Measurements from ENCODE around the gene RAP1A. TPM values are rescaled to one million over a fixed set of nuclear protein-coding genes. Genes with fewer than 3 reads are reported as not detected.

The RAP1A gene
- total RNA-seq, 1 experiment from 2014 or later: 37.1 TPM

- Histone ChIP-seq H3K27me3 (ENCODE audit: control insufficient read depth, insufficient read depth, low read length) (no peaks in the 10 kb centered on the region), H3K36me3 (ENCODE audit: control insufficient read depth, insufficient read depth, low read length) (no peaks in the 10 kb centered on the region), H3K4me1 (ENCODE audit: control insufficient read depth, insufficient read depth, low read length) (peaks cover 2% of the 10 kb centered on the region; the same call in 1 of the 2 replicates), H3K4me3 (ENCODE audit: low read depth in 2 of 2, low read length in 2 of 2) (no peak overlapping the region), H3K9me3 (ENCODE audit: control insufficient read depth, insufficient read depth, low read depth, low read length) (no peaks in the 10 kb centered on the region), H3K27ac (ENCODE audit: low read length) (no peak overlapping the region)
- DNase-seq (ENCODE audit: low read depth, low spot score) (no peak), ATAC-seq (no peak)
- ChIA-PET POLR2A (no interaction called here), CTCF (no interaction called here)
- BruUV-seq (replicated peaks): no TSS peak
- in situ Hi-C loops (cut with HindIII; ENCODE audit: low pct_unique_long_range_greater_than_20kb, low sequenced_read_pairs): no loop called here
- no peak for TF ChIP-seq POLR2AphosphoS5 (IDR thresholded peaks at IDR 0.05; ENCODE audit: low read depth, low read length)
- no peak for TF ChIP-seq TCF7L2 (IDR thresholded peaks at IDR 0.05; ENCODE audit: low read depth, low read length)
- TF ChIP-seq CTCF (IDR thresholded peaks at IDR 0.05): no peak
- TF ChIP-seq SIN3A (IDR thresholded peaks at IDR 0.05; ENCODE audit: borderline replicate concordance, insufficient read depth, low read depth, low read length): no peak
- TF ChIP-seq REST (IDR thresholded peaks at IDR 0.05; ENCODE audit: insufficient read depth in 1 of 2, low read depth in 2 of 2, low read length in 1 of 2): no peak
- intact Hi-C loops (cut with micrococcal nuclease; ENCODE audit: unreplicated experiment): no loop called here
These were observed 31.9 kb upstream of the RAP1A start for GRCh38 chr1:111587509-111588174.

GRCh38 chr1:111591937-111592336 is 27.7 kb upstream of the RAP1A start:
- TF ChIP-seq TCF7L2 (IDR thresholded peaks at IDR 0.05; ENCODE audit: low read depth, low read length) (no peak), SIN3A (IDR thresholded peaks at IDR 0.05; ENCODE audit: borderline replicate concordance, insufficient read depth, low read depth, low read length) (no peak), POLR2AphosphoS5 (IDR thresholded peaks at IDR 0.05; ENCODE audit: low read depth, low read length) (no peak), REST (IDR thresholded peaks at IDR 0.05; ENCODE audit: insufficient read depth in 1 of 2, low read depth in 2 of 2, low read length in 1 of 2) (no peak), CTCF (IDR thresholded peaks at IDR 0.05) (no peak)
- DNase-seq (ENCODE audit: low read depth, low spot score) (no peak), ATAC-seq (no peak)
- ChIA-PET POLR2A (no interaction called here), CTCF (no interaction called here)
- H3K27ac ChIP-seq (ENCODE audit: low read length): no peak overlapping the region
- H3K27me3 ChIP-seq (ENCODE audit: control insufficient read depth, insufficient read depth, low read length): no peaks in the 10 kb centered on the region
- peaks cover 3% of the 10 kb centered on the region; the same call in 1 of the 2 replicates for H3K4me1 ChIP-seq (ENCODE audit: control insufficient read depth, insufficient read depth, low read length)
- intact Hi-C loops (cut with micrococcal nuclease; ENCODE audit: unreplicated experiment): no loop called here
- no TSS peak for BruUV-seq (replicated peaks)
- H3K9me3 ChIP-seq (ENCODE audit: control insufficient read depth, insufficient read depth, low read depth, low read length): no peaks in the 10 kb centered on the region
- in situ Hi-C loops (cut with HindIII; ENCODE audit: low pct_unique_long_range_greater_than_20kb, low sequenced_read_pairs): no loop called here
- no peaks in the 10 kb centered on the region for H3K36me3 ChIP-seq (ENCODE audit: control insufficient read depth, insufficient read depth, low read length)
- H3K4me3 ChIP-seq (ENCODE audit: low read depth in 2 of 2, low read length in 2 of 2): no peak overlapping the region
